ENCODE data around the gene CA11. TPM values are rescaled to one million over a fixed set of nuclear protein-coding genes. Genes with fewer than 3 reads are reported as not detected.

The CA11 gene
- polyA plus RNA-seq, 1 of the 3 experiments (the other 2 are of a cell fraction), result 13.1 TPM

- no peak overlapping the region for H3K9ac ChIP-seq
- CTCF ChIA-PET, result interaction anchor here (1.1 kb wide), 1 partner anchor 21 kb away, joined by 3 read pairs; no protein-coding TSS in a partner anchor
- H4K20me1 ChIP-seq (ENCODE audit: insufficient read depth), result no peaks in the 10 kb centered on the region
- H2AFZ ChIP-seq (ENCODE audit: low read depth), result no peak overlapping the region
- POLR2A ChIA-PET, result no interaction called here
- no peaks in the 10 kb centered on the region for H3K36me3 ChIP-seq (replicated peaks in 1 of 2; ENCODE audit: control insufficient read depth in 1 of 2, insufficient read depth in 2 of 2, low read length in 1 of 2)
- H3K27me3 ChIP-seq (ENCODE audit: insufficient read depth), result no peaks in the 10 kb centered on the region
- H3K9me3 ChIP-seq, result no peaks in the 10 kb centered on the region
- no peak overlapping the region for H3K4me2 ChIP-seq
- H3F3A ChIP-seq (replicated peaks; ENCODE audit: insufficient read depth), result no peaks in the 10 kb centered on the region
- no peaks in the 10 kb centered on the region for H3K4me1 ChIP-seq (ENCODE audit: control insufficient read depth in 1 of 2, insufficient read depth in 2 of 2, low read depth in 1 of 2, low read length in 1 of 2)
- no peak for TF ChIP-seq RCOR1 (IDR thresholded peaks at IDR 0.05; ENCODE audit: low read length)
- TF ChIP-seq TAF1 (IDR thresholded peaks at IDR 0.05; ENCODE audit: borderline replicate concordance, low read depth, low read length), result no peak
- TF ChIP-seq SIN3A (IDR thresholded peaks at IDR 0.05; ENCODE audit: borderline replicate concordance, low read depth, low read length), result no peak
- no peak overlapping the region for H3K27ac ChIP-seq (ENCODE audit: low read depth in 2 of 2, low read length in 1 of 2)
- 79% methylated on average over 2 of the region's 2 CpGs for WGBS (ENCODE audit: low lambda C conversion rate)
- no peaks in the 10 kb centered on the region for H3K79me2 ChIP-seq (ENCODE audit: insufficient read depth)
- H3K4me3 ChIP-seq (ENCODE audit: low read depth in 2 of 2, low read length in 1 of 2), result no peak overlapping the region
- DNase-seq, result no peak
- H3K9me2 ChIP-seq, result no peaks in the 10 kb centered on the region
Observed at GRCh38 chr19:48668761-48669160, 22.8 kb upstream of the CA11 start.

- Histone ChIP-seq H3K9me2 (no peaks in the 10 kb centered on the region), H2AFZ (ENCODE audit: low read depth) (no peak overlapping the region), H3K27me3 (ENCODE audit: insufficient read depth) (no peaks in the 10 kb centered on the region), H3K9ac (no peak overlapping the region), H3K27ac (ENCODE audit: low read depth in 2 of 2, low read length in 1 of 2) (no peak overlapping the region), H4K20me1 (ENCODE audit: insufficient read depth) (no peaks in the 10 kb centered on the region), H3K4me2 (no peak overlapping the region), H3K4me1 (ENCODE audit: control insufficient read depth in 1 of 2, insufficient read depth in 2 of 2, low read depth in 1 of 2, low read length in 1 of 2) (no peaks in the 10 kb centered on the region), H3K9me3 (no peaks in the 10 kb centered on the region), H3F3A (replicated peaks; ENCODE audit: insufficient read depth) (no peaks in the 10 kb centered on the region), H3K4me3 (ENCODE audit: low read depth in 2 of 2, low read length in 1 of 2) (no peak overlapping the region), H3K36me3 (replicated peaks in 1 of 2; ENCODE audit: control insufficient read depth in 1 of 2, insufficient read depth in 2 of 2, low read length in 1 of 2) (no peaks in the 10 kb centered on the region), H3K79me2 (ENCODE audit: insufficient read depth) (no peaks in the 10 kb centered on the region)
- CTCF ChIA-PET, result interaction anchor here (1.1 kb wide), 1 partner anchor 22 kb away, joined by 3 read pairs; no protein-coding TSS in a partner anchor
- 29% methylated on average over 1 of the region's 3 CpGs for WGBS (ENCODE audit: low lambda C conversion rate)
- no peak for DNase-seq
- TF ChIP-seq MXI1 (IDR thresholded peaks at IDR 0.05; ENCODE audit: low read depth, low read length), result no peak
- no peak for TF ChIP-seq NFIC (IDR thresholded peaks at IDR 0.05; ENCODE audit: borderline replicate concordance)
- no peak for TF ChIP-seq MEF2A (IDR thresholded peaks at IDR 0.05; ENCODE audit: borderline replicate concordance, low read depth)
- TF ChIP-seq IRF3 (IDR thresholded peaks at IDR 0.05; ENCODE audit: low read depth, low read length), result no peak
- TF ChIP-seq EP300 (IDR thresholded peaks at IDR 0.05; ENCODE audit: borderline replicate concordance in 1 of 2, low read depth in 1 of 2, low read length in 1 of 2), result no peak
- TF ChIP-seq SIN3A (IDR thresholded peaks at IDR 0.05; ENCODE audit: borderline replicate concordance, low read depth, low read length), result no peak
- no peak for TF ChIP-seq REST (IDR thresholded peaks at IDR 0.05; ENCODE audit: low read depth, low read length)
- TF ChIP-seq RAD21 (IDR thresholded peaks at IDR 0.05; ENCODE audit: low read length), result no peak
- TF ChIP-seq TAF1 (IDR thresholded peaks at IDR 0.05; ENCODE audit: borderline replicate concordance, low read depth, low read length), result no peak
- no peak for TF ChIP-seq TEAD4 (IDR thresholded peaks at IDR 0.05; ENCODE audit: borderline replicate concordance, insufficient read depth)
- no peak for TF ChIP-seq RCOR1 (IDR thresholded peaks at IDR 0.05; ENCODE audit: low read length)
- TF ChIP-seq JUND (IDR thresholded peaks at IDR 0.05), result no peak
- no peak for TF ChIP-seq USF2 (IDR thresholded peaks at IDR 0.05; ENCODE audit: borderline replicate concordance, low read depth, low read length)
- no peak for TF ChIP-seq FOXJ3 (CRISPR knock-in tag; IDR thresholded peaks at IDR 0.05)
- no peak for TF ChIP-seq RXRA (IDR thresholded peaks at IDR 0.05; ENCODE audit: borderline replicate concordance, low read depth)
- no peak for TF ChIP-seq NRF1 (IDR thresholded peaks at IDR 0.05; ENCODE audit: low read depth, low read length)
- TF ChIP-seq PBX3 (IDR thresholded peaks at IDR 0.05), result no peak
- no peak for TF ChIP-seq USF1 (IDR thresholded peaks at IDR 0.05; ENCODE audit: borderline replicate concordance, low read depth)
- TF ChIP-seq RFX5 (IDR thresholded peaks at IDR 0.05; ENCODE audit: low read length), result no peak
- TF ChIP-seq GATA2 (CRISPR knock-in tag; IDR thresholded peaks at IDR 0.05), result no peak
- POLR2A ChIA-PET, result interaction anchor here (0.9 kb wide), 1 partner anchor 14 kb away, joined by 3 read pairs; no protein-coding TSS in a partner anchor
Observed at GRCh38 chr19:48668332-48668731, 22.3 kb upstream of the CA11 start.

Data from SK-N-SH (cell line).